ENCODE measurements around the gene RND3.

- TF ChIP-seq CTCF (IDR thresholded peaks at IDR 0.05; ENCODE audit: insufficient read depth, low read length): no peak
- no peak for TF ChIP-seq GABPA (IDR thresholded peaks at IDR 0.05; ENCODE audit: low read depth)
- TF ChIP-seq POLR2AphosphoS5 (IDR thresholded peaks at IDR 0.05; ENCODE audit: low read depth): no peak
- no peak for TF ChIP-seq SPI1 (IDR thresholded peaks at IDR 0.05; ENCODE audit: borderline replicate concordance, low read depth)
Observed at GRCh38 chr2:150482111-150482510, 5.4 kb downstream of the RND3 start.
